Activated naive CD8-positive, alpha-beta T cell (primary cell): ENCODE measurements around the gene ZNF107.
"Not testable (repeated sequence)": the region's sequence is repeated elsewhere in the genome, so short reads cannot be mapped to it uniquely, and the experiment has no call there.

ENCODE experiments used
- H3K27ac Mint-ChIP-seq: one replicate; pipeline ENCODE4 v1.8.0; 2021; ENCODE audit warnings: mixed read lengths
- H3K27me3 Mint-ChIP-seq: one replicate; pipeline ENCODE4 v1.8.0; 2021; ENCODE audit warnings: mixed read lengths
- H3K36me3 Mint-ChIP-seq: one replicate; pipeline ENCODE4 v1.8.0; 2021; ENCODE audit warnings: mixed read lengths
- H3K4me1 Mint-ChIP-seq: one replicate; pipeline ENCODE4 v1.8.0; 2021; ENCODE audit warnings: low read depth, mixed read lengths
- H3K4me3 Mint-ChIP-seq: one replicate; pipeline ENCODE4 v1.8.0; 2021; ENCODE audit warnings: mild to moderate bottlenecking, mixed read lengths
- H3K9me3 Mint-ChIP-seq: one replicate; pipeline ENCODE4 v1.8.0; 2021; ENCODE audit warnings: low read depth, mixed read lengths

ZNF107 gene

DNA sequence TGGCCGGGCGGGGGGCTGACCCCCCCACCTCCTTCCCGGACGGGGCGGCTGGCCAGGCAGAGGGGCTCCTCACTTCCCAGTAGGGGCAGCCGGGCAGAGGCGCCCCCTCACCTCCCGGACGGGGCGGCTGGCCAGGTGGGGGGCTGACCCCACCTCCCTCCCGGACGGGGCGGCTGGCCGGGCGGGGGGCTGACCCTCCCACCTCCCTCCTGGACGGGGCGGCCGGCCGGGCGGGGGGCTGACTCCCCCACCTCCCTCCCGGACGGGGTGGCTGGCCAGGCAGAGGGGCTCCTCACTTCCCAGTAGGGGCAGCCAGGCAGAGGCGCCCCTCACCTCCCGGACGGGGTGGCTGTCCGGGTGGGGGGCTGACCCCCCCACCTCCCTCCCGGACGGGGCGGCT, 72.5 kb downstream of the ZNF107 start:
- H3K4me3 Mint-ChIP-seq, H3K27me3 Mint-ChIP-seq, H3K27ac Mint-ChIP-seq, H3K4me1 Mint-ChIP-seq, H3K36me3 Mint-ChIP-seq: not testable (repeated sequence)
- peaks cover 10% of the 10 kb centered on the region for H3K9me3 Mint-ChIP-seq

DNA sequence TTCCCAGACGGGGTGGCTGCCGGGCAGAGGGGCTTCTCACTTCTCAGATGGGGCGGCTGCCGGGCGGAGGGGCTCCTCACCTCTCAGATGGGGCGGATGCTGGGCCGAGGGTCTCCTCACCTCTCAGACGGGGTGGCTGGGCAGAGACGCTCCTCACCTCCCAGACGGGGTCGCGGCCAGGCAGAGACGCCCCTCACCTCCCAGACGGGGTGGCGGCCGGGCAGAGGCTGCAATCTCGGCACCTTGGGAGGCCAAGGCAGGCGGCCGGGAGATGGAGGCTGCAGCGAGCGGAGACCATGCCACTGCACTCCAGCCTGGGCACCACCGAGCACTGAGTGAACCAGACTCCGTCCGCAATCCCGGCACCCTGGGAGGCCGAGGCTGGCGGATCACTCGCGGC, 73.0 kb downstream of the ZNF107 start:
- not testable (repeated sequence) for H3K27me3 Mint-ChIP-seq, H3K9me3 Mint-ChIP-seq, H3K4me1 Mint-ChIP-seq, H3K27ac Mint-ChIP-seq, H3K4me3 Mint-ChIP-seq, H3K36me3 Mint-ChIP-seq

DNA sequence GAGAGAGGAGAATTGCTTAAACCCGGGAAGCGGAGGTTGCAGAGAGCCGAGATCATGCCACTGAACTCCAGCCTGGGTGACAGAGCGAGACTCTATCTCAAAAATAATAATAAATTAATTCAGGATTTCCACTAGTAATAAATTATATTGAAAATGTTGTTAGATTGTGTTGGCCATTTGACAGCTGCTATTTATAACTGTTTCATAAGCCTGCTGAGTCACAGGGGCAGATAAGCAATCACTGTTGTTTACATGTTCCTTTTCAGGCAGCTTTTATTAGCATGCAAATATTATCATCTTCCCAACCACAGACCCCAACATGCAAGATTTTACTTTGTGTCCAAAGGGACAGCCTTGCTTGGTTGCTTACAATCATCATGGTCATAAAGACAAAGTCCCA, 78.7 kb downstream of the ZNF107 start:
- Mint-ChIP-seq H3K27ac (no peak overlapping the region), H3K4me1 (no peaks in the 10 kb centered on the region), H3K9me3 (no peaks in the 10 kb centered on the region), H3K4me3 (no peak overlapping the region), H3K36me3 (peaks cover 4% of the 10 kb centered on the region), H3K27me3 (no peaks in the 10 kb centered on the region)

DNA sequence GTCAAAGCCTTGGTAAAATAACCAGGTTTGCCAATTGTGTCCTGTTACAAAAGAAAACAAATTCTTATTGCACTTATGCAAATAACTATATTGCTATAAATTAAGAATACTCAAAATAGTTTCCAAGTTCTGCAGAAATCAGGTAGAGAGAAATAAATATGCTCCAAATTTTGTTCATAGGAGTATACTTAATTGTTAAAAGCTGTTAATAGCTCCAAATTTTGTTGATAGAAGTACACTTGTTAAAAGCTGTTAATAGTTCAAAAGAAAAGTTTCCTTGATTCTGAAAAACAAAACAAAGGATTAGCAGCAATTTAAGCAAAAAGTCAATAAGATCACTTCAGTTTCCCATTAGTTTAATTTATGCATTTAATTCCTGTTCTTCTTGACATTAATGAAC, 81.9 kb downstream of the ZNF107 start:
- H3K27ac Mint-ChIP-seq, result no peak overlapping the region
- H3K36me3 Mint-ChIP-seq, result no peaks in the 10 kb centered on the region
- no peaks in the 10 kb centered on the region for H3K27me3 Mint-ChIP-seq
- no peaks in the 10 kb centered on the region for H3K9me3 Mint-ChIP-seq
- H3K4me3 Mint-ChIP-seq, result no peak overlapping the region
- no peaks in the 10 kb centered on the region for H3K4me1 Mint-ChIP-seq

GRCh38 chr7:64753032-64753431, 87.1 kb downstream of the ZNF107 start:
- H3K36me3 Mint-ChIP-seq, result no peaks in the 10 kb centered on the region
- H3K27me3 Mint-ChIP-seq, result no peaks in the 10 kb centered on the region
- H3K4me3 Mint-ChIP-seq, result no peak overlapping the region
- no peak overlapping the region for H3K27ac Mint-ChIP-seq
- no peaks in the 10 kb centered on the region for H3K4me1 Mint-ChIP-seq
- no peaks in the 10 kb centered on the region for H3K9me3 Mint-ChIP-seq

- H3K36me3 Mint-ChIP-seq, result no peaks in the 10 kb centered on the region
- no peaks in the 10 kb centered on the region for H3K9me3 Mint-ChIP-seq
- no peak overlapping the region for H3K27ac Mint-ChIP-seq
- no peak overlapping the region for H3K4me3 Mint-ChIP-seq
- H3K27me3 Mint-ChIP-seq, result no peaks in the 10 kb centered on the region
- H3K4me1 Mint-ChIP-seq, result no peaks in the 10 kb centered on the region
These were observed 89.9 kb downstream of the ZNF107 start for GRCh38 chr7:64755865-64756264.

DNA sequence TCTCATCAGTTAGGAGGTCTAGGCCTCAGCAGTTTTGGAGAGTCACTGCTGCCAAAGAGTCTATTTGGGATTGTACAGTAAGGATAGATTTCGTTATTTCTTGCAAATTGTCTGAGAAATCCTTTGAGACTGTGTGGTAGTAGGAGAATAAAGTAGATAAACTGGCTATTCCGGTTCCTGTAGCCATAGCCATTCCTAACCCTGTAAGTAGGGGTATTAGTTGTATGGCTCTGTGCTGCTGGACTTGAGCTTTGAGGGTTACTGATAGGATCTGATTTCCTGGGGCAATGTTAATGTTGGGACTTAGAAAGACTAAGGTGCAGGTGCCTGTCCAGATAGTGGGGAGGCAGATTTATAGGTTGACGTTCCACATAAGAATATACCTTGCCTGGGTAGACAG, 92.2 kb downstream of the ZNF107 start:
- H3K27me3 Mint-ChIP-seq, result peaks cover 2% of the 10 kb centered on the region
- no peak overlapping the region for H3K27ac Mint-ChIP-seq
- no peaks in the 10 kb centered on the region for H3K4me1 Mint-ChIP-seq
- H3K9me3 Mint-ChIP-seq, result no peaks in the 10 kb centered on the region
- no peak overlapping the region for H3K4me3 Mint-ChIP-seq
- H3K36me3 Mint-ChIP-seq, result no peaks in the 10 kb centered on the region
